ENCODE measurements around the gene SLIRP. TPM values are rescaled to one million over a fixed set of nuclear protein-coding genes. Genes with fewer than 3 reads are reported as not detected.

Gene SLIRP
- polyA plus RNA-seq, 1 of the 3 experiments (the other 2 are of a cell fraction), result 306 TPM

DNA sequence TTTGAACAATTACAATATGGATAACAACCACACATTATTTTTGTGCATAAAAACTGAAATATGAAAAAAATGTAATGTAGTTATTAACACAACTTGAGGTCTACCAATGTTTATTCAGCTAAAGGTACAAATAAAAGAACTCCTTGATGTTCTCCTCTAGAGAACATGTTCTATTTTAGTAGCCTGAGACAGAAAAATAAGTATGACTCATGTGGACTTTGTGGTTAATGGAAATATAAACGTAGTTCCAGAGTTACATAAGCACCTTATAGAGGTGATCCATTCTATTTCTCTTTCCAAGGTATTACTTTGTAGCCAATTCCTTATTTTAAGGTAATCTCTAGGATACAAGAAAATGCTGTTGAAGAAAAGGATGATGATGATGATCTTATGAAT lies 25.7 kb upstream of the SLIRP start:
- H3K9ac ChIP-seq, result no peak overlapping the region
- WGBS (ENCODE audit: low lambda C conversion rate), result 16% methylated on average over 1 of the region's 1 CpG
- no peak for TF ChIP-seq NFIC (IDR thresholded peaks at IDR 0.05; ENCODE audit: borderline replicate concordance)
- no peak for TF ChIP-seq EP300 (IDR thresholded peaks at IDR 0.05; ENCODE audit: borderline replicate concordance in 1 of 2, low read depth in 1 of 2, low read length in 1 of 2)
- no peak for TF ChIP-seq RCOR1 (IDR thresholded peaks at IDR 0.05; ENCODE audit: low read length)
- no peak for TF ChIP-seq MXI1 (IDR thresholded peaks at IDR 0.05; ENCODE audit: low read depth, low read length)
- TF ChIP-seq, protein P1, sequence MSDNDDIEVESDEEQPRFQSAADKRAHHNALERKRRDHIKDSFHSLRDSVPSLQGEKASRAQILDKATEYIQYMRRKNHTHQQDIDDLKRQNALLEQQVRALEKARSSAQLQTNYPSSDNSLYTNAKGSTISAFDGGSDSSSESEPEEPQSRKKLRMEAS (IDR thresholded peaks at IDR 0.05; ENCODE audit: low read depth), result no peak
- TF ChIP-seq MEF2A (IDR thresholded peaks at IDR 0.05; ENCODE audit: borderline replicate concordance, low read depth), result 0 out of 2 replicates have a peak, but pooled peaks have one; percentile 22
- no peak for TF ChIP-seq CTCF (IDR thresholded peaks at IDR 0.05)
- TF ChIP-seq FOSL2 (IDR thresholded peaks at IDR 0.05; ENCODE audit: borderline replicate concordance, low read depth), result peak; percentile 27; the same call in 1 of the 2 replicates
- no peak for TF ChIP-seq ZBTB33 (IDR thresholded peaks at IDR 0.05; ENCODE audit: borderline replicate concordance, low read depth)
- no peaks in the 10 kb centered on the region for H3K79me2 ChIP-seq (ENCODE audit: insufficient read depth)
- no peak for DNase-seq
- peaks cover 4% of the 10 kb centered on the region for H3F3A ChIP-seq (replicated peaks; ENCODE audit: insufficient read depth)
- H3K36me3 ChIP-seq (replicated peaks in 1 of 2; ENCODE audit: control insufficient read depth in 1 of 2, insufficient read depth in 2 of 2, low read length in 1 of 2), result peaks cover 13% of the 10 kb centered on the region in 2 experiments
- H3K4me3 ChIP-seq (ENCODE audit: low read depth in 2 of 2, low read length in 1 of 2), result no peak overlapping the region
- H4K20me1 ChIP-seq (ENCODE audit: insufficient read depth), result no peaks in the 10 kb centered on the region
- H3K27me3 ChIP-seq (ENCODE audit: insufficient read depth), result no peaks in the 10 kb centered on the region
- H3K4me1 ChIP-seq (ENCODE audit: control insufficient read depth in 1 of 2, insufficient read depth in 2 of 2, low read depth in 1 of 2, low read length in 1 of 2), result peaks cover 0 to 9% of the 10 kb centered on the region in 2 experiments; a peak in 1 of 4 replicates
- no peak overlapping the region for H2AFZ ChIP-seq (ENCODE audit: low read depth)
- ChIA-PET CTCF (interaction anchor here (0.8 kb wide), 1 partner anchor 22 kb away, joined by 3 read pairs; no protein-coding TSS in a partner anchor), POLR2A (no interaction called here)
- H3K27ac ChIP-seq (ENCODE audit: low read depth in 2 of 2, low read length in 1 of 2), result peak overlapping the region in 1 of 2 experiments; percentile 18; a peak in 1 of 4 replicates
- H3K4me2 ChIP-seq, result peak overlapping the region; percentile 20
- H3K9me3 ChIP-seq, result no peaks in the 10 kb centered on the region
- H3K9me2 ChIP-seq, result no peaks in the 10 kb centered on the region

GRCh38 chr14:77691259-77691658 lies 16.6 kb upstream of the SLIRP start:
- H3K9me2 ChIP-seq, result no peaks in the 10 kb centered on the region
- no peak overlapping the region for H3K9ac ChIP-seq
- peaks cover 9% of the 10 kb centered on the region; the same call in 1 of the 2 replicates for H3K79me2 ChIP-seq (ENCODE audit: insufficient read depth)
- H3K27ac ChIP-seq (ENCODE audit: low read depth in 2 of 2, low read length in 1 of 2), result no peak overlapping the region
- ChIA-PET POLR2A (no interaction called here), CTCF (no interaction called here)
- H4K20me1 ChIP-seq (ENCODE audit: insufficient read depth), result no peaks in the 10 kb centered on the region
- H3K27me3 ChIP-seq (ENCODE audit: insufficient read depth), result no peaks in the 10 kb centered on the region
- H3K4me1 ChIP-seq (ENCODE audit: control insufficient read depth in 1 of 2, insufficient read depth in 2 of 2, low read depth in 1 of 2, low read length in 1 of 2), result no peaks in the 10 kb centered on the region
- no peaks in the 10 kb centered on the region for H3K9me3 ChIP-seq
- no peak overlapping the region for H3K4me2 ChIP-seq
- 85% methylated on average over 2 of the region's 2 CpGs for WGBS (ENCODE audit: low lambda C conversion rate)
- H2AFZ ChIP-seq (ENCODE audit: low read depth), result no peak overlapping the region
- peaks cover 3 to 48% of the 10 kb centered on the region in 2 experiments for H3K36me3 ChIP-seq (replicated peaks in 1 of 2; ENCODE audit: control insufficient read depth in 1 of 2, insufficient read depth in 2 of 2, low read length in 1 of 2)
- DNase-seq, result no peak
- H3F3A ChIP-seq (replicated peaks; ENCODE audit: insufficient read depth), result no peaks in the 10 kb centered on the region
- H3K4me3 ChIP-seq (ENCODE audit: low read depth in 2 of 2, low read length in 1 of 2), result no peak overlapping the region
- TF ChIP-seq TCF12 (IDR thresholded peaks at IDR 0.05), result no peak
- TF ChIP-seq REST (IDR thresholded peaks at IDR 0.05; ENCODE audit: low read depth, low read length), result no peak
- TF ChIP-seq JUND (IDR thresholded peaks at IDR 0.05), result no peak
- TF ChIP-seq MEF2A (IDR thresholded peaks at IDR 0.05; ENCODE audit: borderline replicate concordance, low read depth), result no peak
- TF ChIP-seq TAF1 (IDR thresholded peaks at IDR 0.05; ENCODE audit: borderline replicate concordance, low read depth, low read length), result no peak
- TF ChIP-seq, protein P2, sequence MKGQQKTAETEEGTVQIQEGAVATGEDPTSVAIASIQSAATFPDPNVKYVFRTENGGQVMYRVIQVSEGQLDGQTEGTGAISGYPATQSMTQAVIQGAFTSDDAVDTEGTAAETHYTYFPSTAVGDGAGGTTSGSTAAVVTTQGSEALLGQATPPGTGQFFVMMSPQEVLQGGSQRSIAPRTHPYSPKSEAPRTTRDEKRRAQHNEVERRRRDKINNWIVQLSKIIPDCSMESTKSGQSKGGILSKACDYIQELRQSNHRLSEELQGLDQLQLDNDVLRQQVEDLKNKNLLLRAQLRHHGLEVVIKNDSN (IDR thresholded peaks at IDR 0.05; ENCODE audit: borderline replicate concordance, low read depth), result no peak
- TF ChIP-seq SIN3A (IDR thresholded peaks at IDR 0.05; ENCODE audit: borderline replicate concordance, low read depth, low read length), result no peak
- TF ChIP-seq ELF1 (IDR thresholded peaks at IDR 0.05), result no peak
- TF ChIP-seq GATA2 (CRISPR knock-in tag; IDR thresholded peaks at IDR 0.05), result no peak
- TF ChIP-seq CHD2 (IDR thresholded peaks at IDR 0.05; ENCODE audit: low read length, partially characterized antibody), result no peak
- no peak for TF ChIP-seq POLR2AphosphoS5 (IDR thresholded peaks at IDR 0.05; ENCODE audit: low read depth, low read length)
- no peak for TF ChIP-seq NFIC (IDR thresholded peaks at IDR 0.05; ENCODE audit: borderline replicate concordance)
- TF ChIP-seq FOXM1 (IDR thresholded peaks at IDR 0.05; ENCODE audit: low read depth), result no peak
- no peak for TF ChIP-seq RFX5 (IDR thresholded peaks at IDR 0.05; ENCODE audit: low read length)
